ENCODE measurements around the gene EEF1AKMT1.

Gene EEF1AKMT1

DNA sequence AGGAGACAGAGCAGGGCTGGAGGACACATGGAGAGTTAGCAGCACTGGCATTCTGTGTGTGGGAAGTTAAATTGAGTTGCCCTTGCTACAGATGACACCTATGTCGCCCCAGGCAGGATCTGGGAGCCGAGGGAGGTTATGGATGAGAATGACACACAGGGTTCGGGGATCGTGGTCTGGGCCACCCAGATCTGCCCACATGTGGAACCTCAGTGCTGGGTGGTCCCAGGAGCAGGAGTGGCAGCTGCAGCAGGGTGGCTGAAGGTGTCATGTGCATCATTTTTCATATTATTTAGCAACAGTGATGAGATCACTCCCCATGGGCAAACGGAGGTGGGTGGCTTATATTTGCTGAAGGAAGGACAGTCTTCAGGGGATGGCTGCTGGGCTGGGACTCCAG, 67.1 kb downstream of the EEF1AKMT1 start:
- peaks cover 22% of the 10 kb centered on the region for H3K27me3 ChIP-seq (ENCODE audit: control insufficient read depth, low read length)
- no peak overlapping the region for H3K4me2 ChIP-seq (ENCODE audit: low read length)
- no peaks in the 10 kb centered on the region for H4K20me1 ChIP-seq (ENCODE audit: control insufficient read depth, insufficient read depth, low read depth, low read length)
- H3K9me2 ChIP-seq (replicated peaks; ENCODE audit: control insufficient read depth, low read length), result no peaks in the 10 kb centered on the region
- no peaks in the 10 kb centered on the region for H3K79me2 ChIP-seq (ENCODE audit: control insufficient read depth, low read length)
- no peaks in the 10 kb centered on the region for H3K9me3 ChIP-seq (ENCODE audit: control insufficient read depth, insufficient read depth, low read length)
- H3K27ac ChIP-seq (ENCODE audit: low read depth, low read length), result no peak overlapping the region
- no peaks in the 10 kb centered on the region for H3K36me3 ChIP-seq (ENCODE audit: control insufficient read depth, low read length)
- no peak overlapping the region for H3K4me3 ChIP-seq (ENCODE audit: low read length)
- TF ChIP-seq, protein P1, sequence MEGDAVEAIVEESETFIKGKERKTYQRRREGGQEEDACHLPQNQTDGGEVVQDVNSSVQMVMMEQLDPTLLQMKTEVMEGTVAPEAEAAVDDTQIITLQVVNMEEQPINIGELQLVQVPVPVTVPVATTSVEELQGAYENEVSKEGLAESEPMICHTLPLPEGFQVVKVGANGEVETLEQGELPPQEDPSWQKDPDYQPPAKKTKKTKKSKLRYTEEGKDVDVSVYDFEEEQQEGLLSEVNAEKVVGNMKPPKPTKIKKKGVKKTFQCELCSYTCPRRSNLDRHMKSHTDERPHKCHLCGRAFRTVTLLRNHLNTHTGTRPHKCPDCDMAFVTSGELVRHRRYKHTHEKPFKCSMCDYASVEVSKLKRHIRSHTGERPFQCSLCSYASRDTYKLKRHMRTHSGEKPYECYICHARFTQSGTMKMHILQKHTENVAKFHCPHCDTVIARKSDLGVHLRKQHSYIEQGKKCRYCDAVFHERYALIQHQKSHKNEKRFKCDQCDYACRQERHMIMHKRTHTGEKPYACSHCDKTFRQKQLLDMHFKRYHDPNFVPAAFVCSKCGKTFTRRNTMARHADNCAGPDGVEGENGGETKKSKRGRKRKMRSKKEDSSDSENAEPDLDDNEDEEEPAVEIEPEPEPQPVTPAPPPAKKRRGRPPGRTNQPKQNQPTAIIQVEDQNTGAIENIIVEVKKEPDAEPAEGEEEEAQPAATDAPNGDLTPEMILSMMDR (IDR thresholded peaks at IDR 0.05; ENCODE audit: low read depth, low read length, poor library complexity, severe bottlenecking), result no peak
- TF ChIP-seq EZH2phosphoT487 (IDR thresholded peaks at IDR 0.05; ENCODE audit: borderline replicate concordance, low read length), result no peak
- 0 out of 2 replicates have a peak, but pooled peaks cover 6% of the 10 kb centered on the region for H3F3A ChIP-seq (ENCODE audit: control insufficient read depth, insufficient read depth)
- peaks cover 15% of the 10 kb centered on the region for H3K4me1 ChIP-seq (ENCODE audit: control insufficient read depth, low read length)

DNA sequence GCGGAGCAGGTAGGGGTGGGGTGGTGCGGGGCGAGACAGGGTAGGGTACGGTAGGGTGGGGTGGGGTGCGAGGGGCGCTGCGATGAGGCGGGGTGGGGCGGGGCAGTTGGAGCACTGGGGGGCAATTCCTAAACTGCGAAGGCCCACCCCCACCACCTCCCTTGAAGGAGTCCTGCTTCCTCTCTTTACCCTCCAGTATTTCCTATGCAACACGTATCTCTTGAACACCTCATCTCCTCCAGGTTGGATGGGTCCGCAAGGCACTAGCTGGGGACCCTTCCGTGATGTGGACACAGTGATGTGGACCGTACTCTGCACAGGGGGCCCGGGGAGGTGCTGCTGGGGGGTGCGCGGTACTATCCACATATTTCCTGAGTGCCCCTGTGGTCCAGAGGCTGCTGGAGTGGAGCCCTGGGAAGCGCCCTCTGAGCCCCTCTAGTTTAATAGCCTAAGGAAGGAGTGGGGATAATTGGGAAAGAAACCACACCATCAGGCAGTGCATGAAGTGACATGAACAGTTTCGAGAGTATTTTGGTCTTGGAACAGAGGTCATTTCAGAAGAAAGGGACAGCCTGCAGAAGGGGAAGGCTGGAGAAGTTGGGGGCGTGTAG, 69.2 kb downstream of the EEF1AKMT1 start:
- Histone ChIP-seq H3K4me1 (ENCODE audit: control insufficient read depth, low read length) (peaks cover 15% of the 10 kb centered on the region), H3K9me3 (ENCODE audit: control insufficient read depth, insufficient read depth, low read length) (no peaks in the 10 kb centered on the region), H3K36me3 (ENCODE audit: control insufficient read depth, low read length) (no peaks in the 10 kb centered on the region), H3K4me2 (ENCODE audit: low read length) (peak overlapping the region; percentile 36; the same call in 1 of the 2 replicates), H4K20me1 (ENCODE audit: control insufficient read depth, insufficient read depth, low read depth, low read length) (0 out of 2 replicates have a peak, but pooled peaks cover 2% of the 10 kb centered on the region), H3K79me2 (ENCODE audit: control insufficient read depth, low read length) (no peaks in the 10 kb centered on the region), H3F3A (ENCODE audit: control insufficient read depth, insufficient read depth) (0 out of 2 replicates have a peak, but pooled peaks cover 6% of the 10 kb centered on the region), H3K9me2 (replicated peaks; ENCODE audit: control insufficient read depth, low read length) (no peaks in the 10 kb centered on the region), H3K27me3 (ENCODE audit: control insufficient read depth, low read length) (peaks cover 34% of the 10 kb centered on the region), H3K4me3 (ENCODE audit: low read length) (peak overlapping the region; percentile 35; the same call in 1 of the 2 replicates), H3K27ac (ENCODE audit: low read depth, low read length) (no peak overlapping the region)
- no peak for TF ChIP-seq EZH2phosphoT487 (IDR thresholded peaks at IDR 0.05; ENCODE audit: borderline replicate concordance, low read length)
- TF ChIP-seq, protein P1 (IDR thresholded peaks at IDR 0.05; ENCODE audit: low read depth, low read length, poor library complexity, severe bottlenecking), result no peak

DNA sequence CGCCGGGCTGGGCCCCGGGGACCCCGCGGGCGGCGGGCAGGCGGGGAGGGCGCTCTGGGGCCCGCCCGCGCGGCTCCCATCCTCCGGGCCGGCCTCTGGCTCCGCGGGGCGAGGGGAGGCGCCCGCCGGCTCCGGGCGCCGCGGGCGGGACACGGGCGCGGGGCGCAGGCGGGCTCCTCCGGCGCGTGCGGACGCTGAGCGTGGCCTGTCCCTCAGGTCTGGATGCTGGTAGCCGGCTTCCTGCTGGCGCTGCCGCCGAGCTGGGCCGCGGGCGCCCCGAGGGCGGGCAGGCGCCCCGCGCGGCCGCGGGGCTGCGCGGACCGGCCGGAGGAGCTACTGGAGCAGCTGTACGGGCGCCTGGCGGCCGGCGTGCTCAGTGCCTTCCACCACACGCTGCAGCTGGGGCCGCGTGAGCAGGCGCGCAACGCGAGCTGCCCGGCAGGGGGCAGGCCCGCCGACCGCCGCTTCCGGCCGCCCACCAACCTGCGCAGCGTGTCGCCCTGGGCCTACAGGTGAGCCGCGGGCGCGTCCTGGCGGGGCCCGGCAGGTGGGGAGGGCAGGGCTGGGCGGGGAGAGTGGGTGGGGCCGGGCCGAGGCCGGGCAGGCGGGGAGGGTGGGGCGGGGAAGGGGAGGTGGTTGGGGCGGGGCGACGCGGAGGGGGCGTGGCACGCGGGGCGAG, 69.8 kb downstream of the EEF1AKMT1 start:
- no peak for TF ChIP-seq EZH2phosphoT487 (IDR thresholded peaks at IDR 0.05; ENCODE audit: borderline replicate concordance, low read length)
- TF ChIP-seq, protein P1 (IDR thresholded peaks at IDR 0.05; ENCODE audit: low read depth, low read length, poor library complexity, severe bottlenecking), result peak; percentile 34
- no peaks in the 10 kb centered on the region for H3K36me3 ChIP-seq (ENCODE audit: control insufficient read depth, low read length)
- no peak overlapping the region for H3K27ac ChIP-seq (ENCODE audit: low read depth, low read length)
- peaks cover 15% of the 10 kb centered on the region for H3K4me1 ChIP-seq (ENCODE audit: control insufficient read depth, low read length)
- H3K4me3 ChIP-seq (ENCODE audit: low read length), result no peak overlapping the region
- no peaks in the 10 kb centered on the region for H3K9me3 ChIP-seq (ENCODE audit: control insufficient read depth, insufficient read depth, low read length)
- H3K79me2 ChIP-seq (ENCODE audit: control insufficient read depth, low read length), result no peaks in the 10 kb centered on the region
- H3K4me2 ChIP-seq (ENCODE audit: low read length), result peak overlapping the region; percentile 19; the same call in 1 of the 2 replicates
- H3K9me2 ChIP-seq (replicated peaks; ENCODE audit: control insufficient read depth, low read length), result no peaks in the 10 kb centered on the region
- 0 out of 2 replicates have a peak, but pooled peaks cover 2% of the 10 kb centered on the region for H4K20me1 ChIP-seq (ENCODE audit: control insufficient read depth, insufficient read depth, low read depth, low read length)
- H3F3A ChIP-seq (ENCODE audit: control insufficient read depth, insufficient read depth), result 0 out of 2 replicates have a peak, but pooled peaks cover 6% of the 10 kb centered on the region
- peaks cover 35% of the 10 kb centered on the region for H3K27me3 ChIP-seq (ENCODE audit: control insufficient read depth, low read length)
